HG03520 (cell line): ENCODE data around the gene GPR45.

Experiments used
- ATAC-seq: cut with Tn5 transposase; IDR thresholded peaks from one replicate; pipeline ENCODE4 v1.9.1; 2021; ENCODE audit warnings: mild to moderate bottlenecking, moderate library complexity; ENCODE audit not compliant: unreplicated experiment

Gene GPR45

GRCh38 chr2:105254531-105255210, 13.1 kb downstream of the GPR45 start:
- no peak for ATAC-seq

- no peak for ATAC-seq
These were observed 14.4 kb downstream of the GPR45 start for GRCh38 chr2:105255979-105256378.

- no peak for ATAC-seq
These were observed 15.0 kb downstream of the GPR45 start for GRCh38 chr2:105256431-105257047.

- no peak for ATAC-seq
These were observed 16.4 kb downstream of the GPR45 start for GRCh38 chr2:105257981-105258380.

- no peak for ATAC-seq
These were observed 17.4 kb downstream of the GPR45 start for GRCh38 chr2:105258835-105259350.

- ATAC-seq: no peak
These were observed 19.5 kb downstream of the GPR45 start for GRCh38 chr2:105261061-105261460.

GRCh38 chr2:105262651-105263091, 21.1 kb downstream of the GPR45 start:
- ATAC-seq: no peak

GRCh38 chr2:105269426-105269825, 27.9 kb downstream of the GPR45 start:
- ATAC-seq: no peak

- ATAC-seq: no peak
These were observed 30.0 kb downstream of the GPR45 start for GRCh38 chr2:105271393-105272045.

GRCh38 chr2:105272176-105272575, 30.6 kb downstream of the GPR45 start:
- no peak for ATAC-seq

GRCh38 chr2:105274046-105274445, 32.5 kb downstream of the GPR45 start:
- ATAC-seq: no peak

- ATAC-seq: no peak
These were observed 37.1 kb downstream of the GPR45 start for GRCh38 chr2:105278654-105279053.

GRCh38 chr2:105279126-105279525, 37.6 kb downstream of the GPR45 start:
- ATAC-seq: no peak

- ATAC-seq: no peak
These were observed 38.7 kb downstream of the GPR45 start for GRCh38 chr2:105280281-105280680.

GRCh38 chr2:105283532-105283931, 42.0 kb downstream of the GPR45 start:
- no peak for ATAC-seq

- ATAC-seq: no peak
These were observed 46.1 kb downstream of the GPR45 start for GRCh38 chr2:105287692-105288091.

- no peak for ATAC-seq
These were observed 46.6 kb downstream of the GPR45 start for GRCh38 chr2:105288133-105288532.

- ATAC-seq: no peak
These were observed 49.6 kb downstream of the GPR45 start for GRCh38 chr2:105290981-105291660.

GRCh38 chr2:105291981-105292380, 50.4 kb downstream of the GPR45 start:
- no peak for ATAC-seq
